HepG2 (cell line): ENCODE results near the gene MACROH2A1. TPM values are rescaled to one million over a fixed set of nuclear protein-coding genes. Genes with fewer than 3 reads are reported as not detected.

ENCODE experiments used
- FLYWCH1 ChIP-seq: sonication (generic); formaldehyde crosslinking; IDR thresholded peaks from 2 replicates; pipeline ENCODE4 v1.8.1; 2023; ENCODE audit warnings: mild to moderate bottlenecking, missing genetic modification reagents
- NFE2L2 ChIP-seq: fragments of 150-350 bp; IDR thresholded peaks from 2 replicates; pipeline ENCODE4 v1.6.1; 2014; ENCODE audit warnings: low read length
- PTBP1 ChIP-seq: fragments of 200-400 bp; formaldehyde crosslinking; IDR thresholded peaks from 2 replicates; pipeline ENCODE4 v1.6.1; 2018; ENCODE audit warnings: low read length, low read depth; ENCODE audit not compliant: poor library complexity, severe bottlenecking
- RAD21 ChIP-seq: fragments of 450-650 bp; formaldehyde crosslinking; IDR thresholded peaks from 2 replicates; pipeline ENCODE4 v1.5.0; 2020; ENCODE audit warnings: mild to moderate bottlenecking
- SIN3B ChIP-seq: fragments of 150-350 bp; IDR thresholded peaks from 2 replicates; pipeline ENCODE4 v1.6.1; 2014; ENCODE audit warnings: low read length
- SIX4 ChIP-seq: sonication (generic); formaldehyde crosslinking; IDR thresholded peaks from 2 replicates; pipeline ENCODE4 v1.4.0; 2020; ENCODE audit warnings: missing genetic modification reagents
- TAF1 ChIP-seq: sonication (generic); formaldehyde crosslinking; IDR thresholded peaks from 2 replicates; pipeline ENCODE4 v1.4.0; 2020; ENCODE audit warnings: missing genetic modification reagents
- TOE1 ChIP-seq: sonication (generic); formaldehyde crosslinking; IDR thresholded peaks from 2 replicates; pipeline ENCODE4 v1.4.0; 2020; ENCODE audit warnings: mild to moderate bottlenecking, missing genetic modification reagents
- ZEB1 ChIP-seq: IDR thresholded peaks from 2 replicates; pipeline ENCODE4 v1.6.1; 2012; ENCODE audit warnings: mild to moderate bottlenecking, low read depth, inconsistent platforms; ENCODE audit not compliant: insufficient replicate concordance
- ZHX2 ChIP-seq, 2 experiments: sonication (generic) in 1 of 2; formaldehyde crosslinking in 1 of 2; IDR thresholded peaks; 2 replicates each; pipeline versions ENCODE4 v1.6.1 to v1.9.0; 2014 to 2022; ENCODE audit warnings: antibody characterized with exemption in 1 of 2, borderline replicate concordance in 1 of 2, inconsistent platforms in 1 of 2, low read depth in 1 of 2, missing genetic modification reagents in 1 of 2
- ZNF607 ChIP-seq: sonication (generic); formaldehyde crosslinking; IDR thresholded peaks from 2 replicates; pipeline ENCODE4 v1.5.1; 2020; ENCODE audit warnings: missing genetic modification reagents, mild to moderate bottlenecking, borderline replicate concordance
- ZNF839 ChIP-seq: sonication (generic); formaldehyde crosslinking; IDR thresholded peaks from 2 replicates; pipeline ENCODE4 v1.4.0; 2020; ENCODE audit warnings: missing genetic modification reagents, mild to moderate bottlenecking, borderline replicate concordance
- polyA plus RNA-seq, 8 experiments: library from polyadenylated mRNA; depleted of rRNA in 3 of 8; stranded (reverse) in 7 of 8; unstranded in 1 of 8; fragments of >200 nt; fragmentation: Illumina TruSeq in 4 of 8; extraction: Trizol in 4 of 8; gene quantifications; 2 replicates each; pipeline versions ENCODE4 v1.2.1 to v1.2.3, GENCODE V29; 2011 to 2016; ENCODE audit warnings: low read depth in 4 of 8, missing spikeins in 1 of 8, mixed read lengths in 1 of 8; ENCODE audit not compliant: insufficient read depth in 1 of 8
- total RNA-seq, 5 experiments: library from RNA; depleted of rRNA; stranded (reverse); fragments of >200 nt; fragmentation: Illumina TruSeq; extraction: Trizol; gene quantifications; 2 replicates each; pipeline ENCODE4 v1.2.3, GENCODE V29; 2016; ENCODE audit warnings: low read depth in 1 of 5
- TF ChIP-seq, protein P1 (sequence below): sonication (generic); formaldehyde crosslinking; IDR thresholded peaks from 2 replicates; pipeline ENCODE4 v1.8.0; 2022; ENCODE audit warnings: missing genetic modification reagents, mild to moderate bottlenecking, moderate library complexity, borderline replicate concordance
- TF ChIP-seq, protein P2 (sequence below): IDR thresholded peaks from 2 replicates; pipeline ENCODE4 v1.6.1; 2016; ENCODE audit warnings: mild to moderate bottlenecking
- TF ChIP-seq, protein P3 (sequence below): sonication (generic); formaldehyde crosslinking; IDR thresholded peaks from 2 replicates; pipeline ENCODE4 v1.4.0; 2020; ENCODE audit warnings: low read depth, missing genetic modification reagents

MACROH2A1 gene
- total and polyA plus RNA-seq, 2 of the 13 experiments (the other 11 are each of a cell fraction or from before 2014, with no cell fraction given) = 69.1 to 158 TPM

DNA sequence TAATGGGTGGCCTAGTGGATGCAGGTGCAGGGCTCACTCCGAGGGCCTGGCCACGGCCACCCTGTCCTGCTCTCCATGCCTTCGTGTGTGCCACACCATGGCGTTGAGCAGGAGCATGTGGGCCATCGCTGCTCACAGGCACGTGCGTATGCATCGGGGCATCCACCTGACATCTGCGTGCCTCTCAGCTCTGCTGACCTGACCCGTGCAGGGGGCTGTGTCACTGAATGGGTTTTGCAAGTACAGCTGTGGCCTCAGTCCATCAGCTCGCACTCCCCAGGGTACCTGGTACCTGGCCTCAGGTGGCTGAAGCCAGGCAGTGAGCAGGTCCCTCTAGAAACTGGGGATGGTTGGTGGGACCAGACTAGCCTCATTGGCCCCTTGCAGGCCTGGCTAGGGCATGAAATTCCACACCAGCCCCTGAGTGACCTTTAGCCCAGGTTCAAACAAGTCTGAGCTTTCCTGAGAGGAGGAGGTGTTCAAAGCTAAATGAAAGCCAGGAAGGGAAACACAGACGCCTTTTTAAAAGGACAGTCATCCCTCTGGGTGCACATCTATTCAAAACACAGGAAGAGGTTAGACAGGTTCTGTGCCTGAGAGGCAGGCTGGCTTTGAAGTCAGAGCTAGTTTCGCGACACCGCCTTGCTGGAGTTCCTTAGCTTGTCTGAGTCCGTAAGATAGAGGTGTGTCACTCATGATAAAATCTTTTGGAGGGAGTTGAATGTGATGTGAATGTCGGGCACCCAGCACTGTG, 74.0 kb downstream of the MACROH2A1 start (continued):
- TF ChIP-seq, protein P1, sequence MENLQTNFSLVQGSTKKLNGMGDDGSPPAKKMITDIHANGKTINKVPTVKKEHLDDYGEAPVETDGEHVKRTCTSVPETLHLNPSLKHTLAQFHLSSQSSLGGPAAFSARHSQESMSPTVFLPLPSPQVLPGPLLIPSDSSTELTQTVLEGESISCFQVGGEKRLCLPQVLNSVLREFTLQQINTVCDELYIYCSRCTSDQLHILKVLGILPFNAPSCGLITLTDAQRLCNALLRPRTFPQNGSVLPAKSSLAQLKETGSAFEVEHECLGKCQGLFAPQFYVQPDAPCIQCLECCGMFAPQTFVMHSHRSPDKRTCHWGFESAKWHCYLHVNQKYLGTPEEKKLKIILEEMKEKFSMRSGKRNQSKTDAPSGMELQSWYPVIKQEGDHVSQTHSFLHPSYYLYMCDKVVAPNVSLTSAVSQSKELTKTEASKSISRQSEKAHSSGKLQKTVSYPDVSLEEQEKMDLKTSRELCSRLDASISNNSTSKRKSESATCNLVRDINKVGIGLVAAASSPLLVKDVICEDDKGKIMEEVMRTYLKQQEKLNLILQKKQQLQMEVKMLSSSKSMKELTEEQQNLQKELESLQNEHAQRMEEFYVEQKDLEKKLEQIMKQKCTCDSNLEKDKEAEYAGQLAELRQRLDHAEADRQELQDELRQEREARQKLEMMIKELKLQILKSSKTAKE (CRISPR knock-in tag) = no peak
- TF ChIP-seq SIX4 (0 out of 2 replicates have a peak, but pooled peaks have one; percentile 36), SIN3B (no peak), RAD21 (CRISPR knock-in tag) (no peak), TOE1 (CRISPR knock-in tag) (no peak), ZNF839 (CRISPR knock-in tag) (no peak; the same call in 1 of the 2 replicates), ZHX2 (IDR thresholded peaks at IDR 0.05; ENCODE audit: low read depth) (no peak), ZHX2 (CRISPR knock-in tag; IDR thresholded peaks at IDR 0.05; ENCODE audit: borderline replicate concordance) (no peak), PTBP1 (no peak), ZEB1 (peak; percentile 72), NFE2L2 (no peak), FLYWCH1 (CRISPR knock-in tag) (no peak), ZNF607 (CRISPR knock-in tag) (no peak), TAF1 (no peak)
- TF ChIP-seq, protein P2, sequence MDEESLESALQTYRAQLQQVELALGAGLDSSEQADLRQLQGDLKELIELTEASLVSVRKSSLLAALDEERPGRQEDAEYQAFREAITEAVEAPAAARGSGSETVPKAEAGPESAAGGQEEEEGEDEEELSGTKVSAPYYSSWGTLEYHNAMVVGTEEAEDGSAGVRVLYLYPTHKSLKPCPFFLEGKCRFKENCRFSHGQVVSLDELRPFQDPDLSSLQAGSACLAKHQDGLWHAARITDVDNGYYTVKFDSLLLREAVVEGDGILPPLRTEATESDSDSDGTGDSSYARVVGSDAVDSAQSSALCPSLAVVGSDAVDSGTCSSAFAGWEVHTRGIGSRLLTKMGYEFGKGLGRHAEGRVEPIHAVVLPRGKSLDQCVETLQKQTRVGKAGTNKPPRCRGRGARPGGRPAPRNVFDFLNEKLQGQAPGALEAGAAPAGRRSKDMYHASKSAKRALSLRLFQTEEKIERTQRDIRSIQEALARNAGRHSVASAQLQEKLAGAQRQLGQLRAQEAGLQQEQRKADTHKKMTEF (CRISPR knock-in tag) = peak; percentile 41; the same call in 1 of the 2 replicates
- TF ChIP-seq, protein P3, sequence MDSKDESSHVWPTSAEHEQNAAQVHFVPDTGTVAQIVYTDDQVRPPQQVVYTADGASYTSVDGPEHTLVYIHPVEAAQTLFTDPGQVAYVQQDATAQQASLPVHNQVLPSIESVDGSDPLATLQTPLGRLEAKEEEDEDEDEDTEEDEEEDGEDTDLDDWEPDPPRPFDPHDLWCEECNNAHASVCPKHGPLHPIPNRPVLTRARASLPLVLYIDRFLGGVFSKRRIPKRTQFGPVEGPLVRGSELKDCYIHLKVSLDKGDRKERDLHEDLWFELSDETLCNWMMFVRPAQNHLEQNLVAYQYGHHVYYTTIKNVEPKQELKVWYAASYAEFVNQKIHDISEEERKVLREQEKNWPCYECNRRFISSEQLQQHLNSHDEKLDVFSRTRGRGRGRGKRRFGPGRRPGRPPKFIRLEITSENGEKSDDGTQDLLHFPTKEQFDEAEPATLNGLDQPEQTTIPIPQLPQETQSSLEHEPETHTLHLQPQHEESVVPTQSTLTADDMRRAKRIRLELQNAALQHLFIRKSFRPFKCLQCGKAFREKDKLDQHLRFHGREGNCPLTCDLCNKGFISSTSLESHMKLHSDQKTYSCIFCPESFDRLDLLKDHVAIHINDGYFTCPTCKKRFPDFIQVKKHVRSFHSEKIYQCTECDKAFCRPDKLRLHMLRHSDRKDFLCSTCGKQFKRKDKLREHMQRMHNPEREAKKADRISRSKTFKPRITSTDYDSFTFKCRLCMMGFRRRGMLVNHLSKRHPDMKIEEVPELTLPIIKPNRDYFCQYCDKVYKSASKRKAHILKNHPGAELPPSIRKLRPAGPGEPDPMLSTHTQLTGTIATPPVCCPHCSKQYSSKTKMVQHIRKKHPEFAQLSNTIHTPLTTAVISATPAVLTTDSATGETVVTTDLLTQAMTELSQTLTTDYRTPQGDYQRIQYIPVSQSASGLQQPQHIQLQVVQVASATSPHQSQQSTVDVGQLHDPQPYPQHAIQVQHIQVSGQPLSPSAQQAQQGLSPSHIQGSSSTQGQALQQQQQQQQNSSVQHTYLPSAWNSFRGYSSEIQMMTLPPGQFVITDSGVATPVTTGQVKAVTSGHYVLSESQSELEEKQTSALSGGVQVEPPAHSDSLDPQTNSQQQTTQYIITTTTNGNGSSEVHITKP (CRISPR knock-in tag) = 0 out of 2 replicates have a peak, but pooled peaks have one; percentile 18
